22Rv1 (cell line): Measurements from ENCODE around the gene CXCR2.

ENCODE experiments used
- ZFX ChIP-seq: fragments of 450-650 bp; IDR thresholded peaks from 2 replicates; pipeline ENCODE4 v1.6.1; 2017; ENCODE audit warnings: antibody characterized with exemption, borderline replicate concordance
- TF ChIP-seq, protein P1 (sequence below): fragments of 450-650 bp; IDR thresholded peaks from 2 replicates; pipeline ENCODE4 v1.5.1; 2017; ENCODE audit warnings: mild to moderate bottlenecking

DNA sequence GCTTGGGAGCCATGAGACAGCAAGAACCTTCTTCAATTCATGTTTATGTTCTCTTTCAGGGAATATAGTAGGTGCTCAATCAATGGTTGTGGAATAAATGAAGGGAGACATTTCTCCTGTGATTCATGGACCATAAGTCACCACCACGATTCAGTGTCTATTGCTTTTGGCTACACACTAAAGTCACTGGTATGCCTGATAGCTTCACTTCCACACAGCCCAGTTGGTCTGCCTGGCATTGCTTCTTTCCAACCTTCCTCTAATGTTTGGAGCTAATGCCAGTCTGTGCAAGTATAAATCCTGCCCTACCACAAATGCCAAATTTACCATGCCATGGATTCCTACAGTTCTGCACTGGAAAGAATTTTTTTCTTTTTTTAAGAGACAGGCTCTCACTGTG lies 42.2 kb downstream of the CXCR2 start:
- TF ChIP-seq, protein P1, sequence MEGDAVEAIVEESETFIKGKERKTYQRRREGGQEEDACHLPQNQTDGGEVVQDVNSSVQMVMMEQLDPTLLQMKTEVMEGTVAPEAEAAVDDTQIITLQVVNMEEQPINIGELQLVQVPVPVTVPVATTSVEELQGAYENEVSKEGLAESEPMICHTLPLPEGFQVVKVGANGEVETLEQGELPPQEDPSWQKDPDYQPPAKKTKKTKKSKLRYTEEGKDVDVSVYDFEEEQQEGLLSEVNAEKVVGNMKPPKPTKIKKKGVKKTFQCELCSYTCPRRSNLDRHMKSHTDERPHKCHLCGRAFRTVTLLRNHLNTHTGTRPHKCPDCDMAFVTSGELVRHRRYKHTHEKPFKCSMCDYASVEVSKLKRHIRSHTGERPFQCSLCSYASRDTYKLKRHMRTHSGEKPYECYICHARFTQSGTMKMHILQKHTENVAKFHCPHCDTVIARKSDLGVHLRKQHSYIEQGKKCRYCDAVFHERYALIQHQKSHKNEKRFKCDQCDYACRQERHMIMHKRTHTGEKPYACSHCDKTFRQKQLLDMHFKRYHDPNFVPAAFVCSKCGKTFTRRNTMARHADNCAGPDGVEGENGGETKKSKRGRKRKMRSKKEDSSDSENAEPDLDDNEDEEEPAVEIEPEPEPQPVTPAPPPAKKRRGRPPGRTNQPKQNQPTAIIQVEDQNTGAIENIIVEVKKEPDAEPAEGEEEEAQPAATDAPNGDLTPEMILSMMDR = no peak
- no peak for TF ChIP-seq ZFX
